NCI-H748 (cell line): ENCODE results near the gene ACOX1.

Experiments used
- DNase-seq: peaks from one replicate; lab custom pipeline; 2025; ENCODE audit not compliant: unreplicated experiment; lab: John Stamatoyannopoulos, UW

The ACOX1 gene

DNA sequence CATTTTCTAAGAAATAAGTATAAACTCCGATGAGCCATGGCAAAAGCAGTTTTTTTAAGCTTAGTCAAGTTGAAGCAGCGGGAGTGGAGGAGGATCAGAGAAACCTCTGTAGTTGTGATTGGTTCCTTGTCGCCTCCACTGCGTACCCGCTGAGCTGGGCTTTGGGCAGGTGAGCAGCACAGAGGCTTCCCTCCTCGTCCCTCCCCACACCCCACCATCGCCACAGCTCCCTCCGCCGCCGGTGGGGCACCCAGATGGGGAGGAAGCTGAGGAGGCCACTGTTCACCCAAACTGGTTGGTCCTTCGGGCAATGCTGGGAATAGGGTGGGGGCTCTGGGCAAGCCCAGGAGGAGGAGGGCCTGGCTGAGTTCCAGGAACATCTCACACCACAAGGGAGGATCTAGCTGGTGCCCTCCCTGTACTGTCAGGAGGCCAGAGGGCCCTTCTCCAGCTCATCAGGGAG, 69.1 kb downstream of the ACOX1 start:
- DNase-seq: peak; percentile 76

DNA sequence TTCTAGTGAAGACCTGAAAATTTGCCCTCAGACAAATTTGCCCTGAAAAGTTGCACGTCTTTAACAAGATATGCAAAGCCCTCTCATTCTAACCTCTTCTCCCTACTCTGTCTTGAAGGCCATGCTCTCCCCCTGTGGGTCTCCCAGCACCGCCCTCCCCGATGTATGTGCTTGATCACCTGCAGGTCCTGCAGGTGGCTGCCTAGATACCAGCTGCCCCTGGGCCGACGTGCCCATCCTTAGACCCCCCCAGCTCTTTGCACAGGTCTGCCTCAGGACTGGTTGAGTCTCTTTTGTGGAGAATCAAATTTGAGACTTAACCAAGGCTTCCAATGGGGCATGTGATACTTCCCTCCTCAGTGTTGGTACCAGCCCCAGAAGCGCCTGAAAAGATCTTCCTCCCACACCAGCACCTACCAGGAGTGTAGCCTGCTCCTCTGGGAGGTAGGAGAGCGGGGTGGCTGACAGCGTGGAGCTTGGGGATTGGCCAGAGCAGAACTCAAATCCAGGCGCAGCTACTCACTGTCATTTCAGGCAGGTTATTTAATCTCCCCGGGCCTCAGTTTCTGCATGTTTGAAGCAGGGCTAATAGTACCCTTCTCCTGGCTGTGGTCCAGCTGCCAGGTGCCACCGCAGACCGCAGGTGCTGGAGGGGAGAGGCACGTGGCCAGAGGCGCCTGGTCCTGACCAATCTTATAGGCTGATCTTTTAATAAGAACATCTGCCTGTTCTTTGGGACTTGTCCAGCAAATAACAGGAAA, 69.7 kb downstream of the ACOX1 start:
- peak; percentile 81 for DNase-seq

- DNase-seq: peak; percentile 55
Observed at GRCh38 chr17:75908201-75908600, 70.8 kb downstream of the ACOX1 start.

- no peak for DNase-seq
Observed at GRCh38 chr17:75906143-75906884, 72.7 kb downstream of the ACOX1 start.

GRCh38 chr17:75904749-75905521, 74.0 kb downstream of the ACOX1 start, which contains the start of gene MRPL38:
Gene MRPL38 (minus strand): TSS chr17:75904884. CDS start chr17:75904875, 9 bp downstream.
- peak; percentile 93 for DNase-seq

DNA sequence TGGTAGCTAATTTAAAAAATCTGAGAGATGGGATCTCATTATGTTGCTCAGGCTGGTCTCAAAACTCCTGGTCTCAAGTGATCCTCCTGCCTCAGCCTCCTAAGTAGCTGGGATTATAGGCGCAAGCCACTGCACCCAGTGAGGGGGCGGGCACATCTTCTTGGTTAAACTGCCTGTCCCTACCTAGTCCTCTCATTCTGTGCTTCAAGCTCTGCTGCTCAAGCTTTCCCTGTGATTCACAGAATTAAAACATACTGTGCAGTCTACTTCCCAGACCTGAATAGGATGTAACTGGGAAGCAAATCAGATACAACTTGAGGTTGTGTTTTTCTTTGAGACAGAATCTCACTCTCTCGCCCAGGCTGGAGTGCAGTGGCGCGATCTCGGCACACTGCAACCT, 76.6 kb downstream of the ACOX1 start:
- no peak for DNase-seq

DNA sequence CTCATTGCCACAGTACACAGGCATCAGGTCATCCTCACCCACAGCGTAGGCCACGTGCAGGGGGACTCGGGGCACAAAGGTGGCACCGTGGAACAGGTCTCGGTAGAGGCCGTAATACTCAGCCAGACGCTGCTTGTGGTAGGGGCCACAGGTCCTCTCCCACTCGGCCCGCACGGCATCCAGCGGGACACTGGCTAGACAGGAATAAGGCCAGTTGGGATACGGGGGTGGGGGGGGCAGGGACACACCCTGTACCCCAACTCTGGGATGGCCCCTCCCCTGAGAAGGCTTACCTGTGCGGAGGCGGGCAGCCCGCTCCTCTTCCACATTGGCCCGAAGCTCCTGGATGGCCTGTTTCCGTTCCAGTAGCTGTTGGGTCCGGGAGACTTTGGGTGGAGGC, 77.2 kb downstream of the ACOX1 start:
- DNase-seq: no peak

DNA sequence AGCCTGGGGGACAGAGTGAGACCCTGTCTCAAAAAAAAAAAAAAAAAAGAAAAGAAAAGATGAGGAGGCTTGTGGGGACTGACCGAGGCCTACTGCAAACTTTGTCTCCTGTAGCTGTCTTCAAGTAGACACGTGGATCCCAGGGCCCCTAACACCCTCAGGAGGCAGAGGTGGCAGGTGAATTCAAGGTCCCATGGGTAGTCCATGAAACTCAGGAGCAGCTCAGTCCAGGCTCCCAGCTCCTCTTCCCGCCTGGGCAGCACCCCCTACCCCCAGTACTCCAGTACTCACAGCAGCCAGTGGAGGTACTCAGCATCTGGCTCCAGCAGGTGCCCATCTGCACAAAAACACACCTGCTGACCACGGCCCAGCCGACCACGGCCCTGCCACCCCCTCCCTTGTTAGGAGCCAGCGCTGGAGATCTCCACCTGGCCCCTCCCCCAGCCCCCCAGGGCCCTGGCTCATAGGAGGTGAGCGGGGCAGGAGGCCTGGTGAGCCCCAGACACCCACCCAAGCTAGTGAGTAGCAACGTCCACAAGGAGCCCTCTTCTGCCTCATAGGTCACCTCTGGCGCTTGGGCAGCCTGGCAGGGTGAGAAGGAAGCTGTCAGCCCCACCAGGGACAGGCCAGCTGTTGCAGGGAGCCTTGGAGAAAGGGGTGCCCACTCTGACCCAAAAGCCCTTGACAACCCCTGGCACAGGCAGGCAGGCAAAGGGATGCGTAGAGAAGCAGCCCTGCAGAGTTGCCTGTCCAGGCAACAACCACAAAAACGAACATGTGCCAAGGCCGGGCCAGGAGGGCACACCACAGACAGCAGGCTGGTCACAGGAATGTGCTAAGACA, 78.1 kb downstream of the ACOX1 start:
- no peak for DNase-seq

- no peak for DNase-seq
Observed at GRCh38 chr17:75899767-75900468, 79.0 kb downstream of the ACOX1 start.

DNA sequence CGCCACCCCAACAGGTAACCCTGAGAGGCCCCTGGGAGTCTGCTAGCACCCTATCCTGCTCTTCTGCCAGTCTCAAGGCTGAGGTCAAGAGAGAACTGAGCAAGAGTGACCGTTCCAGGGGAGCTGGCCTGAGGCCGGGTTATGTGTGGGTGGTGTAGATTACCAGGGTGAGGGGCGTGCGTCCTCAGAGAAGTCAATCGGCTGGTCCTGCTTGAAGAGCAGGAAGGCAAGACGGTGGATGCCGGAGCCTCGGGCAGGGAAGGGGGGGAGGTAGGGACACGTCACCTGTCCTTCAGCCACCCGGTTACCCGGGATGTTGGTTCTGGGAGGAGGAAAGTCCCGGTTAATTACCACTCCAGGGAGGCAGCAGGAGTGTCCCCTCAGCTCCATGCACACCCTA, 79.6 kb downstream of the ACOX1 start:
- DNase-seq: no peak

- no peak for DNase-seq
Observed at GRCh38 chr17:75898791-75899190, 80.2 kb downstream of the ACOX1 start.

DNA sequence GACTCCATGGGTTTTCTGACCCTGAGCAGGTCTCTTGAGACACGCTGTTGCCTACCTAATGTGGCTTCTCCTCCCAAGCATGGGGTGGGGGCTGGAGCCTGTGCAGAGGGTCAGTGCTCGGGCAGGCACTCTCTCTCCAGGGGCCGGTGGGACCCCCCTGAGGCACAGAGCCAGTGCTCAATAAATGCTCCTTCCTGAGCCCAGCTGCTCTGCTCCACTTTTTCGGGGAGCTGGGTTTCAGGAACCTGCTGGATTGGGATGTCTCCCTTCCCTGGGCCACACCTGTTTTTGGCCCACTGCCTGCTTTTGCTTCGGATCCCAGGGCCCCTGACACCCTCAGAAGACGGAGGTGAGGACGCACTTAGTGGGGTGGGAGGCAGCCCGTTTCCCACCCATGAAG, 80.9 kb downstream of the ACOX1 start:
- no peak for DNase-seq

DNA sequence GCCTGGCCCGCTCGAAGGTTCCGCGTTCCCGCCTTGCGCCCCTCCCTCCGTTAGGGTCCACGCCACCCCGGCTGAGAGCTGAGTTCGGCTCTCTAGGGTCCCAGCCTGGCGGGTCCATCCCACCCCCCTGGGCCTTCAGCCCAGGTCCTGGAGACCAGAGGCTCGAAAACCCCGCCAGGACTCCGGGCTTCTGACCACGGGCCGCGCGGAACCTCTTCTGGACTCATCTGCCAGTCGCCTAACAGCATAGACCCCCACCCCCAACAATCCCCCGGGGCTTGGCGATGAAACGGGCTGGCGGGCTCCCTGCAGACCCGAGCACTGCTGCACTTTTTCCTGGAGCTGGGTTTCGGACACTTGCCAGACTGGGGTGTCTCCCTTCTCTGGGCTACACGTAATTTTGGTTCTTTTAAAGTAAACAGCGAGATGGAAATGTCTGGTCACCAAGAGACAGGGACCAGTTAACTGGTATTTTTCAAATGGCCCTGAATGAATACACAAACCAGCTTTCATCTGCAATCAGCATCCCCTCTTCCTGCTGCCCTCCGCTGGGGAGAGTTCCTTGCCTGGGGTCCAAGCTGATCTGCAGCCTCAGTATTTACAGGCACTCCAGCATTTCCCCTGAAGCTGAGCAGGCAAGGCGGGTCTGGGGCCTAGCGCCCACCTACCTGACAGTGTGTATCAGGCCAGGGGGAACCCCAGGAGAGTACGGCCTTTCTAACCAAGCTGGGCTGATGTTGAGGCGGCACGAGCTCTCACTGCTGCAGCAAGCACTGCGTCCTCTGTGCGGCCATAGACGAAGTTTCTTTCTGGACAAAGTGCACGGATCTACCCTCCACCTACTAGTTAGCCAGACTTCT, 81.6 kb downstream of the ACOX1 start:
- DNase-seq: no peak

- peak; percentile 73 for DNase-seq
Observed at GRCh38 chr17:75896415-75897159, 82.4 kb downstream of the ACOX1 start, which contains the start of gene TRIM65. Gene TRIM65 (minus strand): TSS chr17:75896951. CDS start chr17:75896937, 14 bp downstream.

- peak; percentile 3 for DNase-seq
Observed at GRCh38 chr17:75895370-75896155, 83.4 kb downstream of the ACOX1 start.

GRCh38 chr17:75894049-75894733, 84.8 kb downstream of the ACOX1 start:
- no peak for DNase-seq
